MG63 (cell line): ENCODE measurements around the gene METTL27. TPM values are rescaled to one million over a fixed set of nuclear protein-coding genes. Genes with fewer than 3 reads are reported as not detected.
"Not testable (repeated sequence)": the region's sequence is repeated elsewhere in the genome, so short reads cannot be mapped to it uniquely, and the experiment has no call there.

ENCODE experiments used
- DNase-seq: peaks from one replicate; pipeline ENCODE4 v3.0.0-alpha.2; 2020
- H3K27me3 ChIP-seq: fragments of 250-450 bp; sonication (Bioruptor Pico); 2 replicates; pipeline ENCODE4 v1.5.1; 2020; ENCODE audit warnings: mild to moderate bottlenecking, moderate library complexity
- H3K36me3 ChIP-seq: fragments of 250-450 bp; sonication (Bioruptor Pico); 2 replicates; pipeline ENCODE4 v1.5.1; 2020; ENCODE audit warnings: mild to moderate bottlenecking, moderate library complexity
- H3K4me3 ChIP-seq: fragments of 250-450 bp; sonication (Bioruptor Pico); 2 replicates; pipeline ENCODE4 v1.5.1; 2020; ENCODE audit warnings: mild to moderate bottlenecking, moderate library complexity
- H3K9me3 ChIP-seq: fragments of 250-450 bp; sonication (Bioruptor Pico); 2 replicates; pipeline ENCODE4 v1.5.1; 2020; ENCODE audit warnings: mild to moderate bottlenecking, moderate library complexity
- total RNA-seq: library from RNA; depleted of rRNA; stranded (reverse); fragments of >200 nt; shearing (Covaris generic); gene quantifications from 2 replicates; pipeline ENCODE4 v1.2.3, GENCODE V29; 2014; ENCODE audit warnings: low replicate concordance

Gene METTL27
- total RNA-seq, 1 experiment from 2014 or later, result not detected

- no peaks in the 10 kb centered on the region for H3K27me3 ChIP-seq
- DNase-seq, result no peak
- H3K36me3 ChIP-seq, result no peaks in the 10 kb centered on the region
- no peak overlapping the region for H3K4me3 ChIP-seq
- H3K9me3 ChIP-seq, result no peaks in the 10 kb centered on the region
Observed at GRCh38 chr7:73847941-73848723, 5.8 kb upstream of the METTL27 start.

GRCh38 chr7:73845701-73846195 is 3.4 kb upstream of the METTL27 start:
- not testable (repeated sequence) for H3K9me3 ChIP-seq, H3K36me3 ChIP-seq, H3K27me3 ChIP-seq, H3K4me3 ChIP-seq, DNase-seq

DNA sequence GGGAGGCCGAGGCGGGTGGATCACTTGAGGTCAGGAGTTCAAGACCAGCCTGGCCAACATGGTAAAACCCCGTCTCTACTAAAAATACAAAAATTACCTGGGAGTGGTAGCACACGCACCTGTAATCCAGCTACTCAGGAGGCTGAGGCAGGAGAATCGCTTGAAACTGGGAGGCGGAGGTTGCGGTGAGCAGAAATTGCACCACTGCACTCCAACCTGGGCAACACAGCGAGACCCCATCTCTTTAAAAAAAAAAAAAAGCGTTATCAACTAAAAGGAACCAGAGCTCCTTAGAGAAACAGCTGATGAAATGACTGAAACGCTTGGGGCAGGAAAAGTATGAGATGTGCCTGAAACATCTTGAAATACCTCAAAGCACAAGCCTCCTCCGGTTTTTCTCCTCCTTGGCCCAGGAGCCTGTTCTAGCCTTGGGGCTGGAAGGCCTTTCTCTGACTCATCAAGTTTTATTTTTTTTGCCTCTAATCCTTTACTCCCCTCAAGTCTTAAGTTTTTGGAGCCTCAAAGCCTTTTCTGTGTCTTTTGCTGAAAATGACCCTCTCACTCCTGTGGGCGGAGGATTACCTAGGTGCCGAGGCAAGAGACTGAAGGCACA is 2.6 kb upstream of the METTL27 start:
- Histone ChIP-seq H3K27me3 (no peaks in the 10 kb centered on the region), H3K9me3 (no peaks in the 10 kb centered on the region), H3K36me3 (no peaks in the 10 kb centered on the region), H3K4me3 (no peak overlapping the region)
- peak; percentile 53 for DNase-seq

- no peak for DNase-seq
- H3K4me3 ChIP-seq, result no peak overlapping the region
- H3K36me3 ChIP-seq, result no peaks in the 10 kb centered on the region
- no peaks in the 10 kb centered on the region for H3K9me3 ChIP-seq
- no peaks in the 10 kb centered on the region for H3K27me3 ChIP-seq
Observed at GRCh38 chr7:73844131-73844547, 1.8 kb upstream of the METTL27 start.

DNA sequence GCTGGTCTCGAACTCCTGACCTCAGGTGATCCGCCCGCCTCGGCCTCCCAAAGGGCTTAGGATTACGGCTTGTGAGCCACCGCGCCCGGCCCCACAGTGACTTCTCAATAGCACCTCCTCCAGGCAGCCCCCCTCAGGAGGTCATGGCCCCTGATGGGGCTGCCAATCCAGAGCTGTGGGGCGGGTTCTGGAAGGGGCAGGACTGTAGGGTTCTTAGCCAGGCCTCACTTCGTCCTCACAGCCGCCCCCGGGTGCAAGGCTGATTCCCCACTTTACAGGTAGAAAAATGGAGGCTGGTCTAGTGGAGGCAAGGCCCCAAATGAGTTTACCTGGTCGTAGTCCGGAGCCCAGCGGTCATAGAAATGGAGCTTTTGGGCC is 638 bp downstream of the METTL27 start:
- Histone ChIP-seq H3K4me3 (peak overlapping the region; percentile 54), H3K36me3 (no peaks in the 10 kb centered on the region), H3K9me3 (no peaks in the 10 kb centered on the region), H3K27me3 (no peaks in the 10 kb centered on the region)
- no peak for DNase-seq

DNA sequence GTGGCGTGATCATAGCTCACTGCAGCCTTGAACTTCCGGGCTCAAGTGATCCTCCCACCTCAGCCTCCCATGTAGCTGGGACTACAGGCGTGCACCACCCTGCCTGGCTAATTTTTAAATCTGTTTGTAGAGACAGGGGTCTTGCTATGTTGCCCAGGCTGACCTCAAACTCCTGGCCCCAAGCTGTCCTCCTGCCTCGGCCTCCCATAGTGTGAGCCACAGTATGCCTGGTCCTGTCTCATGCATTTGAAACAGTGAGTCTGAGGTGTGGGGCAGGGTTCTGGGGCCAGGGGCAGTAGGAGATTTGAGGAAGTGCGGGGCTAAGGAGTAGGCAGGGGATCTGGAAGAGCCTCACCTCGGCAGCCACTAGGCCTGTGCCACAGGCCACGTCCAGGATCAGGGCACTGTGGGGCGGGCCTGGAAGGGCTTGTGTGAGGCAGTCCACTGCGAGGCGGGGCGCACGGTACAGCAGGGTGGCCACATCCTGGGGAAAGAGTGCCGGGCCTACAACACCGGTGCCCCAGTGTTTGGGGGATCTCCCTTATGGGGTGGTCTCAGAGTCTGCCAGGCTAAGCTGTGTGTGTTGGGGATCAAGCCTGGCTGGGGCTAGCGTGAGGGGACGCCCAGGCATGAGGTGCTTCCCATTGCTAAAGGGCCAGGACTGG is 1.5 kb downstream of the METTL27 start:
- H3K27me3 ChIP-seq, result no peaks in the 10 kb centered on the region
- no peak for DNase-seq
- no peak overlapping the region for H3K4me3 ChIP-seq
- no peaks in the 10 kb centered on the region for H3K36me3 ChIP-seq
- no peaks in the 10 kb centered on the region for H3K9me3 ChIP-seq

- no peaks in the 10 kb centered on the region for H3K27me3 ChIP-seq
- H3K36me3 ChIP-seq, result no peaks in the 10 kb centered on the region
- DNase-seq, result no peak
- no peaks in the 10 kb centered on the region for H3K9me3 ChIP-seq
- no peak overlapping the region for H3K4me3 ChIP-seq
Observed at GRCh38 chr7:73839743-73840714, 2.3 kb downstream of the METTL27 start.

- H3K36me3 ChIP-seq, result no peaks in the 10 kb centered on the region
- no peaks in the 10 kb centered on the region for H3K9me3 ChIP-seq
- no peak overlapping the region for H3K4me3 ChIP-seq
- DNase-seq, result no peak
- H3K27me3 ChIP-seq, result no peaks in the 10 kb centered on the region
Observed at GRCh38 chr7:73839290-73839689, 3.0 kb downstream of the METTL27 start.

DNA sequence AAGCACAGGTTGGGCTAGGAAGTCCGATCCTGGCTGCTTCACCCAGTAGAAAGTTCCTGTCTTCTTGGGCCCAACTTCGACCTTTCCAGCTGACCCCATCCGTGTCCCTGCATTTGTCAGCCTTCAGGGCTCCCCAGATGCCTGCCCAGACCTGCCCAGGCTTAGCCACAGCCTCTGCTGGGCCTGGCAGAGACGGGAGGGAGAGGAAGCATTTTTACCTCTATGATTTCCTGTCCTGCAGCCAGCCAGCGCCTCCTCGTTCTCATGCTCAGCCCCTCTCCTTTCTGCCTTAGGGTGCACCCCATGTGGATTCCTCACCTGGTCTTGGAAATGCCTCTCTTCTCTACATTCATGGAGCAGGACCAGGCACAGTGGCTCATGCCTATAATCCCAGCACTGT is 3.7 kb downstream of the METTL27 start:
- no peak overlapping the region for H3K4me3 ChIP-seq
- no peaks in the 10 kb centered on the region for H3K9me3 ChIP-seq
- H3K36me3 ChIP-seq, result no peaks in the 10 kb centered on the region
- DNase-seq, result no peak
- no peaks in the 10 kb centered on the region for H3K27me3 ChIP-seq

DNA sequence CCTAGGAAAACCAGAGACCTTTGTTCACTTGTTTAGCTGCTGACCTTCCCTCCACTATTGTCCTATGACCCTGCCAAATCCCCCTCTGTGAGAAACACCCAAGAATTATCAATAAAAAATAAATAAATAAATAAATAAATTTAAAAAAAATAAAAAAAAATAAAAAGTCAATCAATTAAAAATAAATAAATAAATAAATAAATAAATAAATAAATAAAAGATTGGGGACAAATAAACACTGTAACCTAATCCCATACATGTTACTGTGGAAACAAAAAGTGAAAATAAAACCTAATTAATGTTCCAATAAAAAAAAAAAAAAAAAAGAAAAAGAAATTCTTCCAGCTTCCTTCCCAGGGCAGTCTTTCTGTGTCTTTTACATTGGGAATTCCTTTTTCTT is 5.1 kb downstream of the METTL27 start:
- H3K36me3 ChIP-seq, H3K27me3 ChIP-seq, H3K9me3 ChIP-seq, DNase-seq, H3K4me3 ChIP-seq: not testable (repeated sequence)

GRCh38 chr7:73834626-73835191 is 7.6 kb downstream of the METTL27 start:
- Histone ChIP-seq H3K9me3 (no peaks in the 10 kb centered on the region), H3K27me3 (no peaks in the 10 kb centered on the region), H3K4me3 (no peak overlapping the region), H3K36me3 (no peaks in the 10 kb centered on the region)
- no peak for DNase-seq

DNA sequence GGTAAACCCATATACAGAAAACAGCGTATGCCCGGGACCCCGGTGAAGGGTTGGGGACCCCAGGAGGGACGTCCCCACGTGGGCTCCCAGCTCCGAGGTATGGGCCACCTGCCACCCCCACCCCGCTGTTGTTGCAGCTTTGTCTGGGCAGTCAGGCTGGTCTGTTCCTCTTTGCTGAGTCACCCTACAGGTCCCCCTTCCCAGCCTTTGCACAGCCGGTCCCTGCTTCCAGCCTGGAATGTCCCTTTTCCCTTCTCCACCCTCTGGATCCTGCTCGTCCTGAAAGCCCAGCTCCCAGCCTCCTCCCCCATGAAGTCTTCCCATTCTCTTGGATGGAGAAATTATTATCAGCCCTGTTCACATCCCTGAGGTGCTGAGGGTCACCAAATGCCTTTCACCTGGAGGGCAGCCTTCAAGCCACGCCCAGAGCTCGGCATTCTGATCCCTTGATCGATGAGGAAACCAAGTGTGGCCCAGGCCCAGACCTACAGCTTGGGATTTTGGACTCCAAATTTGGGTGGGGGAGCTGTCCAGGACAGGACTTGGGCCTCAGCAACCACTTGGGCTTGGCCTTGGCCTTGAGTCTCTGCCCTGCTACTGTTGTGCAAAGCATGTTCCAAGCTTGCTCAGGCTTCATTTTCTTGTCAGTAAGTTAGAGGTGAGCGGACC is 8.9 kb downstream of the METTL27 start:
- Histone ChIP-seq H3K9me3 (no peaks in the 10 kb centered on the region), H3K36me3 (no peaks in the 10 kb centered on the region), H3K27me3 (no peaks in the 10 kb centered on the region), H3K4me3 (no peak overlapping the region)
- DNase-seq, result no peak

DNA sequence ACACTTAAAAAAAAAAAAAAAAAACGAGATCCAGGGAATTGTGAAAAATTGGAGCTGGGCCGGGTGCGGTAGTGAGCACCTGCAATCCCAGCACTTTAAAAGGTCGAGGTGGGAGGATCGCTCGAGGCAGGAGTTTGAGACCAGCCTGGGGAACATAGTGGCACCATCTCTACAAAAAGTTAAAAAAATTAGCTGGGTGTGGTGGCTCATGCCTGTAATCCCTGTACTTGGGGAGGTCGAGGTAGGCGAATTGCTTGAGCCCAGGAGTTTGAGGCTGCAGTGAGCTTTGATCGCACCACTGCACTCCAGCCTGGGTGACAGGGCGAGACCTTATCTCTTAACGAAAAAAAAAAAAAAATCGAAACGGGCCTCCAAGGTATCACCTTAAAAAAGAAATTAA is 9.5 kb downstream of the METTL27 start:
- Histone ChIP-seq H3K4me3 (no peak overlapping the region), H3K36me3 (no peaks in the 10 kb centered on the region), H3K27me3 (no peaks in the 10 kb centered on the region), H3K9me3 (no peaks in the 10 kb centered on the region)
- no peak for DNase-seq

DNA sequence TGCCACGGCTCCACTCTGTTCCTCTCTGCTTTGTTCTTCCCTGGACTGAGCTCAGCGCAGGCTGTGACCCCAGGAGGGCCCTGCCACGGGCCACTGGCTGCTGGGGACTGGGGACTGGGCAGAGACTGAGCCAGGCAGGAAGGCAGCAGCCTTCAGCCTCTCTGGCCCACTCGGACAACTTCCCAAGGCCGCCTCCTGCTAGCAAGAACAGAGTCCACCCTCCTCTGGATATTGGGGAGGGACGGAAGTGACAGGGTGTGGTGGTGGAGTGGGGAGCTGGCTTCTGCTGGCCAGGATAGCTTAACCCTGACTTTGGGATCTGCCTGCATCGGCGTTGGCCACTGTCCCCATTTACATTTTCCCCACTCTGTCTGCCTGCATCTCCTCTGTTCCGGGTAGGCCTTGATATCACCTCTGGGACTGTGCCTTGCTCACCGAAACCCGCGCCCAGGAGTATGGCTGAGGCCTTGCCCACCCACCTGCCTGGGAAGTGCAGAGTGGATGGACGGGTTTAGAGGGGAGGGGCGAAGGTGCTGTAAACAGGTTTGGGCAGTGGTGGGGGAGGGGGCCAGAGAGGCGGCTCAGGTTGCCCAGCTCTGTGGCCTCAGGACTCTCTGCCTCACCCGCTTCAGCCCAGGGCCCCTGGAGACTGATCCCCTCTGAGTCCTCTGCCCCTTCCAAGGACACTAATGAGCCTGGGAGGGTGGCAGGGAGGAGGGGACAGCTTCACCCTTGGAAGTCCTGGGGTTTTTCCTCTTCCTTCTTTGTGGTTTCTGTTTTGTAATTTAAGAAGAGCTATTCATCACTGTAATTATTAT is 10.3 kb downstream of the METTL27 start:
- Histone ChIP-seq H3K27me3 (no peaks in the 10 kb centered on the region), H3K9me3 (no peaks in the 10 kb centered on the region), H3K4me3 (no peak overlapping the region), H3K36me3 (no peaks in the 10 kb centered on the region)
- DNase-seq, result no peak

DNA sequence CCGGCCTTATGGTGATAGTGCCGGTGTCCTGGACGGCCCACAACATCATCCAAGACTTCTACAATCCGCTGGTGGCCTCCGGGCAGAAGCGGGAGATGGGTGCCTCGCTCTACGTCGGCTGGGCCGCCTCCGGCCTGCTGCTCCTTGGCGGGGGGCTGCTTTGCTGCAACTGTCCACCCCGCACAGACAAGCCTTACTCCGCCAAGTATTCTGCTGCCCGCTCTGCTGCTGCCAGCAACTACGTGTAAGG is 10.8 kb downstream of the METTL27 start:
- Histone ChIP-seq H3K9me3 (no peaks in the 10 kb centered on the region), H3K27me3 (no peaks in the 10 kb centered on the region)
- DNase-seq, result no peak

More for the DNA sequence above, 10.8 kb downstream of the METTL27 start:
- Histone ChIP-seq H3K4me3 (no peak overlapping the region), H3K36me3 (no peaks in the 10 kb centered on the region)
